C4-2B (cell line): Measurements from ENCODE around the gene COMMD1.

Experiments
- CTCF ChIP-seq: fragments of 450-650 bp; conservative IDR thresholded peaks from 2 replicates; pipeline ENCODE4 v1.5.1; 2017; ENCODE audit warnings: mild to moderate bottlenecking
- ZFX ChIP-seq: fragments of 450-650 bp; IDR thresholded peaks from 2 replicates; pipeline ENCODE4 v1.6.1; 2017

- no peak for TF ChIP-seq CTCF
- TF ChIP-seq ZFX = no peak
These were observed 26.7 kb upstream of the COMMD1 start for GRCh38 chr2:61878761-61879160.
